Lung (tissue), 12 donors: Measurements from ENCODE around the gene GNG11. TPM values are rescaled to one million over a fixed set of nuclear protein-coding genes. Genes with fewer than 3 reads are reported as not detected.

Experiments used
- ATAC-seq: fragments of 200-7000 bp; cut with Tn5 transposase; one replicate; pipeline ENCODE4 v1.9.1; 2020; ENCODE audit warnings: moderate number of reproducible peaks; ENCODE audit not compliant: insufficient read depth, low FRiP score
- DNase-seq, 3 donors: peaks; one replicate each; pipeline ENCODE4 v3.0.0-alpha.2; 2013 to 2017
- H3K27ac ChIP-seq, 2 donors: one replicate each; pipeline ENCODE4 v1.5.1; 2013; ENCODE audit warnings: mild to moderate bottlenecking in 2 of 2, moderate library complexity in 2 of 2, control low read depth in 1 of 2, inconsistent platforms in 1 of 2, low read depth in 1 of 2, low read length in 1 of 2
- H3K27me3 ChIP-seq, 3 donors: one replicate each; pipeline ENCODE4 v1.5.1; 2013; ENCODE audit warnings: low read length in 2 of 3; ENCODE audit not compliant: control insufficient read depth in 3 of 3, insufficient read depth in 3 of 3
- H3K36me3 ChIP-seq, 4 donors: one replicate each; pipeline ENCODE4 v1.5.1; 2013; ENCODE audit warnings: low read length in 4 of 4, mild to moderate bottlenecking in 1 of 4, moderate library complexity in 1 of 4; ENCODE audit not compliant: control insufficient read depth in 4 of 4, insufficient read depth in 4 of 4
- H3K4me1 ChIP-seq, 5 donors: one replicate each; pipeline ENCODE4 v1.5.1; 2013; ENCODE audit warnings: low read length in 5 of 5, mild to moderate bottlenecking in 2 of 5, moderate library complexity in 1 of 5; ENCODE audit not compliant: control insufficient read depth in 5 of 5, insufficient read depth in 5 of 5
- H3K4me3 ChIP-seq: one replicate; pipeline ENCODE4 v1.5.1; 2013; ENCODE audit warnings: mild to moderate bottlenecking, control low read depth, moderate library complexity
- H3K9ac ChIP-seq, 2 donors: one replicate each; pipeline ENCODE4 v1.5.1; 2013; ENCODE audit warnings: low read length in 2 of 2, control low read depth in 1 of 2; ENCODE audit not compliant: insufficient read depth in 1 of 2
- H3K9me3 ChIP-seq, 4 donors: one replicate each; pipeline ENCODE4 v1.5.1; 2013; ENCODE audit warnings: low read length in 3 of 4, mild to moderate bottlenecking in 1 of 4, moderate library complexity in 1 of 4; ENCODE audit not compliant: control insufficient read depth in 4 of 4, insufficient read depth in 3 of 4
- CTCF ChIP-seq: IDR thresholded peaks from 2 replicates; pipeline ENCODE4 v1.5.1; 2012; ENCODE audit warnings: mild to moderate bottlenecking; ENCODE audit errors: control extremely low read depth, extremely low read depth
- WGBS, 2 donors: extraction: QIAGEN DNeasy Blood & Tissue Kit; methylation state at CpG; one replicate each; pipeline ENCODE4 v1.1.7; 2013; 5-methylcytosine and 5-hydroxymethylcytosine counted together
- polyA plus RNA-seq, 2 donors: library from polyadenylated mRNA; stranded (reverse); fragments of 200-250 nt; gene quantifications; one replicate each; pipeline ENCODE4 v1.2.1, GENCODE V29; 2013
- total RNA-seq, 2 donors: library from RNA; depleted of rRNA in 1 of 2; stranded (reverse); fragments of >200 nt in 1 of 2; gene quantifications; one replicate each; pipeline ENCODE4 v1.2.1, GENCODE V29; 2014 to 2021
- donor health status: control.
- donor health status: control.
- donor health status: Bipolar disorder and iron deficiency.
- donor health status: healthy.
- donor health status: DM: yes; HTN: yes; CAD: no.

Gene GNG11
- total and polyA plus RNA-seq, 4 donors: 18.4 to 39.0 (median 26.8) TPM

GRCh38 chr7:93949423-93949822 is 27.9 kb downstream of the GNG11 start:
- Histone ChIP-seq H3K9me3 (no peaks in the 10 kb centered on the region), H3K27ac (no peak overlapping the region), H3K27me3 (no peaks in the 10 kb centered on the region), H3K4me1 (peaks cover 0 to 11% (median 1%) of the 10 kb centered on the region in 5 donors), H3K4me3 (no peak overlapping the region), H3K36me3 (no peaks in the 10 kb centered on the region), H3K9ac (no peak overlapping the region)
- ATAC-seq (no peak), DNase-seq (no peak)
- TF ChIP-seq CTCF: no peak
- WGBS, 2 donors: 68 to 77% methylated on average over 1 of the region's 1 CpG

GRCh38 chr7:93955304-93955703 is 33.8 kb downstream of the GNG11 start:
- TF ChIP-seq CTCF: no peak
- WGBS, 2 donors: 81 to 91% methylated on average over 2 of the region's 2 CpGs

GRCh38 chr7:93957767-93958166 is 36.2 kb downstream of the GNG11 start:
- H3K4me3 ChIP-seq: no peak overlapping the region
- DNase-seq (no peak), ATAC-seq (no peak)
- H3K27ac ChIP-seq: no peak overlapping the region
- H3K27me3 ChIP-seq: no peaks in the 10 kb centered on the region
- H3K9ac ChIP-seq: no peak overlapping the region
- 90 to 93% methylated on average over 1 of the region's 1 CpG for WGBS, 2 donors
- no peaks in the 10 kb centered on the region for H3K36me3 ChIP-seq
- TF ChIP-seq CTCF: no peak
- no peaks in the 10 kb centered on the region for H3K9me3 ChIP-seq
- H3K4me1 ChIP-seq: peaks cover 0 to 1% (median 0%) of the 10 kb centered on the region in 5 donors

More at GRCh38 chr7:93955304-93955703, 33.8 kb downstream of the GNG11 start:
- Histone ChIP-seq H3K27ac (no peak overlapping the region), H3K36me3 (no peaks in the 10 kb centered on the region), H3K4me3 (no peak overlapping the region), H3K9me3 (no peaks in the 10 kb centered on the region), H3K27me3 (no peaks in the 10 kb centered on the region), H3K9ac (no peak overlapping the region), H3K4me1 (peaks cover 0 to 1% (median 0%) of the 10 kb centered on the region in 5 donors)
- ATAC-seq: no peak
- no peak for DNase-seq

- 84 to 85% methylated on average over 3 of the region's 3 CpGs for WGBS, 2 donors
- Histone ChIP-seq H3K27me3 (no peaks in the 10 kb centered on the region), H3K27ac (no peak overlapping the region), H3K9ac (no peak overlapping the region), H3K9me3 (no peaks in the 10 kb centered on the region), H3K36me3 (no peaks in the 10 kb centered on the region), H3K4me1 (peaks cover 0 to 1% (median 0%) of the 10 kb centered on the region in 5 donors), H3K4me3 (no peak overlapping the region)
- DNase-seq (no peak), ATAC-seq (no peak)
- no peak for TF ChIP-seq CTCF
These were observed 36.7 kb downstream of the GNG11 start for GRCh38 chr7:93958216-93958615.
